WERI-Rb-1 (cell line): ENCODE data around the gene USH1C.

Experiments used
- DNase-seq: peaks from one replicate; pipeline ENCODE4 v3.0.0-alpha.2; 2020
- H3K27ac ChIP-seq: fragments of 250-450 bp; sonication (Bioruptor Pico); 2 replicates; pipeline ENCODE4 v1.5.1; 2020; ENCODE audit warnings: mild to moderate bottlenecking, moderate library complexity
- H3K27me3 ChIP-seq: fragments of 250-450 bp; sonication (Bioruptor Pico); 2 replicates; pipeline ENCODE4 v1.5.1; 2021; ENCODE audit warnings: mild to moderate bottlenecking, low read depth, moderate library complexity; ENCODE audit not compliant: insufficient read depth, severe bottlenecking
- H3K36me3 ChIP-seq: fragments of 250-450 bp; sonication (Bioruptor Pico); 2 replicates; pipeline ENCODE4 v1.5.1; 2020; ENCODE audit warnings: mild to moderate bottlenecking, moderate library complexity
- H3K4me3 ChIP-seq: 2 replicates; pipeline ENCODE4 v1.5.1; 2011; ENCODE audit warnings: low read depth, mild to moderate bottlenecking, control low read depth, low read length
- H3K9me3 ChIP-seq: fragments of 250-450 bp; sonication (Bioruptor Pico); 2 replicates; pipeline ENCODE4 v1.5.1; 2021; ENCODE audit warnings: mild to moderate bottlenecking, moderate library complexity; ENCODE audit not compliant: severe bottlenecking
- CTCF ChIP-seq: IDR thresholded peaks from 2 replicates; pipeline ENCODE4 v1.5.1; 2011; ENCODE audit warnings: low read depth, mild to moderate bottlenecking, control low read depth, inconsistent platforms, low read length

Gene USH1C

GRCh38 chr11:17560281-17561110, 16.3 kb upstream of the USH1C start:
- no peaks in the 10 kb centered on the region for H3K36me3 ChIP-seq
- no peaks in the 10 kb centered on the region for H3K27me3 ChIP-seq
- no peak overlapping the region for H3K4me3 ChIP-seq
- no peak for DNase-seq
- no peak for TF ChIP-seq CTCF
- H3K9me3 ChIP-seq: no peaks in the 10 kb centered on the region
- no peak overlapping the region for H3K27ac ChIP-seq

- Histone ChIP-seq H3K36me3 (no peaks in the 10 kb centered on the region), H3K4me3 (no peak overlapping the region), H3K27ac (no peak overlapping the region), H3K27me3 (no peaks in the 10 kb centered on the region), H3K9me3 (no peaks in the 10 kb centered on the region)
- no peak for TF ChIP-seq CTCF
- DNase-seq: no peak
Observed at GRCh38 chr11:17559341-17560087, 15.3 kb upstream of the USH1C start.

GRCh38 chr11:17558916-17559315, 14.7 kb upstream of the USH1C start:
- H3K27me3 ChIP-seq: no peaks in the 10 kb centered on the region
- H3K27ac ChIP-seq: no peak overlapping the region
- no peak for DNase-seq
- no peak for TF ChIP-seq CTCF
- no peaks in the 10 kb centered on the region for H3K9me3 ChIP-seq
- H3K36me3 ChIP-seq: no peaks in the 10 kb centered on the region
- H3K4me3 ChIP-seq: no peak overlapping the region

GRCh38 chr11:17558025-17558780, 14.0 kb upstream of the USH1C start:
- no peak for TF ChIP-seq CTCF
- Histone ChIP-seq H3K9me3 (no peaks in the 10 kb centered on the region), H3K4me3 (no peak overlapping the region), H3K36me3 (no peaks in the 10 kb centered on the region), H3K27ac (no peak overlapping the region), H3K27me3 (no peaks in the 10 kb centered on the region)
- DNase-seq: no peak

GRCh38 chr11:17556999-17557398, 12.8 kb upstream of the USH1C start:
- Histone ChIP-seq H3K27me3 (no peaks in the 10 kb centered on the region), H3K9me3 (no peaks in the 10 kb centered on the region), H3K4me3 (no peak overlapping the region), H3K27ac (no peak overlapping the region), H3K36me3 (no peaks in the 10 kb centered on the region)
- no peak for DNase-seq
- TF ChIP-seq CTCF: no peak
